OCI-LY7 (cell line): ENCODE results near the gene EPS15.

ENCODE experiments used
- EZH2phosphoT487 ChIP-seq: fragments of 200-600 bp; sonication (generic); IDR thresholded peaks from 2 replicates; pipeline ENCODE4 v1.6.1; 2018; ENCODE audit warnings: low read depth, borderline replicate concordance, mild to moderate bottlenecking, mixed run types, antibody characterized with exemption, low read length, moderate library complexity, mixed read lengths
- TF ChIP-seq, protein P1 (sequence below): fragments of 200-600 bp; sonication (generic); conservative IDR thresholded peaks from 2 replicates; pipeline ENCODE4 v1.5.1; 2014; ENCODE audit warnings: mild to moderate bottlenecking, antibody characterized with exemption, low read length, moderate library complexity, mixed read lengths

DNA sequence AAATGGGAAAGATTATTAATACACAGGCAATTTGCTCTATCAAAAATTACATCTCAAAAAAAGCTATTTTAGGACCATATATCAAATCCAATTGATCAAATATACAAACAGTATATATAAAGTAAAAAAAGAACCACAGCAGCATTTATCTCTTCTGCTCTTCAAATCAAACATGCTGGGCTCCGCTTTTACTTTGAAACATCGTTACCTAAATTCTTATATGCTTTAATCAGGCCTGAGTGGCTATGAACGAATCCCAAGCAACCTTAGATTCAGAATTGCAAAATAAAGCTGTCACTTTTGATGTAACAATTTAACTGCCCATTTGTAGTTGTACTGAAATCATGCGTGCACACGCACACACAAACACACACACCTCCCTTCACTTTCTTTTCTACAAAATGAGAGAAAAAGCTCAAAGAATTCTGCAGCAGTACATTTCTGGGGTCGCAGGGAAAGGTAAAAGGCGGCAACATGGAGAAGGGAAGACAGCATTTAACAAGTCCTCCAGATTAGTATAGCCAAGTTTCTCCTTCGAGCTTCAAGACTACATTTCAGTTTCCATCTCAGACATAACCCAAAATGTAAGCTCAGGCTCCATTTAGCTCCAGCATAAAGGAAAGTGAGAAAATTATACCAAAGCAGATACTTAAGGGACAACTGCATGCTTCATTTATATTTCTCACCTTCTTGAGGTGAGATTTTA, 96.5 kb downstream of the EPS15 start:
- TF ChIP-seq, protein P1, sequence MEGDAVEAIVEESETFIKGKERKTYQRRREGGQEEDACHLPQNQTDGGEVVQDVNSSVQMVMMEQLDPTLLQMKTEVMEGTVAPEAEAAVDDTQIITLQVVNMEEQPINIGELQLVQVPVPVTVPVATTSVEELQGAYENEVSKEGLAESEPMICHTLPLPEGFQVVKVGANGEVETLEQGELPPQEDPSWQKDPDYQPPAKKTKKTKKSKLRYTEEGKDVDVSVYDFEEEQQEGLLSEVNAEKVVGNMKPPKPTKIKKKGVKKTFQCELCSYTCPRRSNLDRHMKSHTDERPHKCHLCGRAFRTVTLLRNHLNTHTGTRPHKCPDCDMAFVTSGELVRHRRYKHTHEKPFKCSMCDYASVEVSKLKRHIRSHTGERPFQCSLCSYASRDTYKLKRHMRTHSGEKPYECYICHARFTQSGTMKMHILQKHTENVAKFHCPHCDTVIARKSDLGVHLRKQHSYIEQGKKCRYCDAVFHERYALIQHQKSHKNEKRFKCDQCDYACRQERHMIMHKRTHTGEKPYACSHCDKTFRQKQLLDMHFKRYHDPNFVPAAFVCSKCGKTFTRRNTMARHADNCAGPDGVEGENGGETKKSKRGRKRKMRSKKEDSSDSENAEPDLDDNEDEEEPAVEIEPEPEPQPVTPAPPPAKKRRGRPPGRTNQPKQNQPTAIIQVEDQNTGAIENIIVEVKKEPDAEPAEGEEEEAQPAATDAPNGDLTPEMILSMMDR = no peak
- no peak for TF ChIP-seq EZH2phosphoT487
